Endothelial cell (in vitro differentiated cells): ENCODE measurements around the gene AP3S2. TPM values are rescaled to one million over a fixed set of nuclear protein-coding genes. Genes with fewer than 3 reads are reported as not detected.

Experiments
- DNase-seq: peaks from one replicate; pipeline ENCODE4 v3.0.0; 2021; ENCODE audit warnings: low spot score
- H3K27ac Mint-ChIP-seq: one replicate; pipeline ENCODE4 v1.8.0; 2021; ENCODE audit warnings: mixed read lengths, inconsistent platforms; ENCODE audit not compliant: unreplicated experiment
- H3K27me3 Mint-ChIP-seq: one replicate; pipeline ENCODE4 v1.8.0; 2021; ENCODE audit warnings: mild to moderate bottlenecking, moderate library complexity, mixed read lengths, inconsistent platforms; ENCODE audit not compliant: unreplicated experiment
- H3K36me3 Mint-ChIP-seq: one replicate; pipeline ENCODE4 v1.8.0; 2021; ENCODE audit warnings: mild to moderate bottlenecking, low read depth, mixed read lengths, inconsistent platforms; ENCODE audit not compliant: unreplicated experiment
- H3K4me1 Mint-ChIP-seq: one replicate; pipeline ENCODE4 v1.8.0; 2021; ENCODE audit warnings: mild to moderate bottlenecking, mixed read lengths, inconsistent platforms; ENCODE audit not compliant: unreplicated experiment
- H3K4me3 Mint-ChIP-seq: one replicate; pipeline ENCODE4 v1.8.0; 2021; ENCODE audit warnings: mild to moderate bottlenecking, mixed read lengths, inconsistent platforms; ENCODE audit not compliant: unreplicated experiment
- H3K9me3 Mint-ChIP-seq: one replicate; pipeline ENCODE4 v1.8.0; 2021; ENCODE audit warnings: mixed read lengths, inconsistent platforms; ENCODE audit not compliant: unreplicated experiment
- CTCF ChIP-seq: fragments of 200-600 bp; sonication (generic); IDR thresholded peaks from one replicate; pipeline ENCODE4 v1.5.0; 2021; ENCODE audit warnings: antibody characterized with exemption; ENCODE audit not compliant: unreplicated experiment
- total RNA-seq: library from RNA; stranded (reverse); fragmentation: NEBNext Ultra II Directional; extraction: Animal tissue kit (Norgen Biotek cat#: 25700); gene quantifications from one replicate; pipeline ENCODE4 v1.2.1, GENCODE V29; 2021; ENCODE audit not compliant: unreplicated experiment

Gene AP3S2
- total RNA-seq, 1 donor from 2014 or later = 23.2 TPM

- Mint-ChIP-seq H3K27me3 (no peaks in the 10 kb centered on the region), H3K9me3 (no peaks in the 10 kb centered on the region), H3K4me1 (peaks cover 8% of the 10 kb centered on the region), H3K36me3 (peaks cover 7% of the 10 kb centered on the region), H3K27ac (no peak overlapping the region), H3K4me3 (no peak overlapping the region)
- DNase-seq = no peak
- no peak for TF ChIP-seq CTCF
These were observed 51.8 kb downstream of the AP3S2 start for GRCh38 chr15:89841962-89842361.

- H3K4me3 Mint-ChIP-seq = no peak overlapping the region
- no peak overlapping the region for H3K27ac Mint-ChIP-seq
- H3K36me3 Mint-ChIP-seq = peaks cover 13% of the 10 kb centered on the region
These were observed 52.5 kb downstream of the AP3S2 start for GRCh38 chr15:89841306-89841705.

GRCh38 chr15:89839167-89839810, 54.5 kb downstream of the AP3S2 start:
- H3K27ac Mint-ChIP-seq = no peak overlapping the region
- H3K4me1 Mint-ChIP-seq = peaks cover 8% of the 10 kb centered on the region
- H3K36me3 Mint-ChIP-seq = peaks cover 16% of the 10 kb centered on the region
- DNase-seq = no peak
- peaks cover 2% of the 10 kb centered on the region for H3K27me3 Mint-ChIP-seq
- no peaks in the 10 kb centered on the region for H3K9me3 Mint-ChIP-seq
- TF ChIP-seq CTCF = no peak
- no peak overlapping the region for H3K4me3 Mint-ChIP-seq

More at GRCh38 chr15:89841306-89841705, 52.5 kb downstream of the AP3S2 start:
- no peak for DNase-seq
- TF ChIP-seq CTCF = no peak
- Mint-ChIP-seq H3K4me1 (peaks cover 8% of the 10 kb centered on the region), H3K27me3 (no peaks in the 10 kb centered on the region), H3K9me3 (no peaks in the 10 kb centered on the region)

GRCh38 chr15:89837830-89838178, 56.0 kb downstream of the AP3S2 start:
- peaks cover 27% of the 10 kb centered on the region for H3K36me3 Mint-ChIP-seq
- H3K4me3 Mint-ChIP-seq = no peak overlapping the region
- H3K27me3 Mint-ChIP-seq = peaks cover 2% of the 10 kb centered on the region
- H3K27ac Mint-ChIP-seq = no peak overlapping the region
- no peaks in the 10 kb centered on the region for H3K9me3 Mint-ChIP-seq
- no peak for DNase-seq
- H3K4me1 Mint-ChIP-seq = peaks cover 8% of the 10 kb centered on the region
- no peak for TF ChIP-seq CTCF

- Mint-ChIP-seq H3K27me3 (peaks cover 2% of the 10 kb centered on the region), H3K4me1 (peaks cover 8% of the 10 kb centered on the region), H3K4me3 (no peak overlapping the region), H3K27ac (no peak overlapping the region), H3K9me3 (no peaks in the 10 kb centered on the region), H3K36me3 (peaks cover 29% of the 10 kb centered on the region)
- DNase-seq = no peak
- TF ChIP-seq CTCF = no peak
These were observed 56.5 kb downstream of the AP3S2 start for GRCh38 chr15:89837134-89837829.
